Ishikawa (cell line): ENCODE results near the gene SHISA9.

ENCODE experiments used
- CEBPB ChIP-seq: IDR thresholded peaks from 2 replicates; pipeline ENCODE4 v1.6.1; 2012
- CREB1 ChIP-seq: IDR thresholded peaks from 2 replicates; pipeline ENCODE4 v1.6.1; 2012; ENCODE audit warnings: low read depth
- EP300 ChIP-seq: IDR thresholded peaks from 2 replicates; pipeline ENCODE4 v1.6.1; 2012; ENCODE audit warnings: borderline replicate concordance
- FOXM1 ChIP-seq: IDR thresholded peaks from 2 replicates; pipeline ENCODE4 v1.6.1; 2012; ENCODE audit warnings: low read depth, borderline replicate concordance
- RAD21 ChIP-seq: IDR thresholded peaks from 2 replicates; pipeline ENCODE4 v1.6.1; 2012; ENCODE audit warnings: low read depth
- REST ChIP-seq: IDR thresholded peaks from 2 replicates; pipeline ENCODE4 v1.6.1; 2012; ENCODE audit warnings: low read depth, mild to moderate bottlenecking
- TCF12 ChIP-seq: IDR thresholded peaks from 2 replicates; pipeline ENCODE4 v1.6.1; 2012; ENCODE audit warnings: low read depth
- TEAD4 ChIP-seq: IDR thresholded peaks from 2 replicates; pipeline ENCODE4 v1.6.1; 2012
- YY1 ChIP-seq: IDR thresholded peaks from 2 replicates; pipeline ENCODE4 v1.6.1; 2012; ENCODE audit warnings: low read depth
- TF ChIP-seq, protein P1 (sequence below): IDR thresholded peaks from 2 replicates; pipeline ENCODE4 v1.6.1; 2012

GRCh38 chr16:13098536-13098935, 197.1 kb downstream of the SHISA9 start:
- TF ChIP-seq TCF12, result no peak
- no peak for TF ChIP-seq CREB1
- TF ChIP-seq, protein P1, sequence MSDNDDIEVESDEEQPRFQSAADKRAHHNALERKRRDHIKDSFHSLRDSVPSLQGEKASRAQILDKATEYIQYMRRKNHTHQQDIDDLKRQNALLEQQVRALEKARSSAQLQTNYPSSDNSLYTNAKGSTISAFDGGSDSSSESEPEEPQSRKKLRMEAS, result no peak
- no peak for TF ChIP-seq YY1
- TF ChIP-seq EP300, result no peak
- no peak for TF ChIP-seq TEAD4
- no peak for TF ChIP-seq RAD21
- no peak for TF ChIP-seq REST
- TF ChIP-seq FOXM1, result no peak
- TF ChIP-seq CEBPB, result no peak
